Measurements from ENCODE around the gene PPIG.

The PPIG gene

DNA sequence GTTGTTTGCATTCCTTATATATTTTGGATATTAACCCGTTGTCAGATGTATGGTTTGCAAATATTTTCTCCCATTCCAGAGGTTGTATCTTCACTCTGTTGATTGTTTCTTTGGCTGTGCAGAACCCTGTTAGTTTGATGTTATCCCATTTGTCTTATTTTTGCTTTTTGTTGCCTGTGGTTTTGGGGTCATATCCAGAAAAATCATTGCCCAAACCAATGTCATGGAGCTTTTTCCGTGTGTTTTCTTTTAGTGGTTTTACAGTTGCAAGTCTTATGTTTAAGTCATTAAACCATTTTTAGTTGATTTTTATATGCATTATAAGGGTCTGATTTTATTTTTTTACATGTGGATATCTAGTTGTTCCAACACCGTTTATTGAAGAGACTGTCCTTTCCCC lies 35.8 kb downstream of the PPIG start:
- peaks cover 51% of the 10 kb centered on the region for H3K79me2 ChIP-seq (ENCODE audit: insufficient read depth, low read length)
- no peak overlapping the region for H2AFZ ChIP-seq (ENCODE audit: low read depth, low read length)
- no peak overlapping the region for H3K9ac ChIP-seq (ENCODE audit: low read depth, low read length)
- TF ChIP-seq, protein P1, sequence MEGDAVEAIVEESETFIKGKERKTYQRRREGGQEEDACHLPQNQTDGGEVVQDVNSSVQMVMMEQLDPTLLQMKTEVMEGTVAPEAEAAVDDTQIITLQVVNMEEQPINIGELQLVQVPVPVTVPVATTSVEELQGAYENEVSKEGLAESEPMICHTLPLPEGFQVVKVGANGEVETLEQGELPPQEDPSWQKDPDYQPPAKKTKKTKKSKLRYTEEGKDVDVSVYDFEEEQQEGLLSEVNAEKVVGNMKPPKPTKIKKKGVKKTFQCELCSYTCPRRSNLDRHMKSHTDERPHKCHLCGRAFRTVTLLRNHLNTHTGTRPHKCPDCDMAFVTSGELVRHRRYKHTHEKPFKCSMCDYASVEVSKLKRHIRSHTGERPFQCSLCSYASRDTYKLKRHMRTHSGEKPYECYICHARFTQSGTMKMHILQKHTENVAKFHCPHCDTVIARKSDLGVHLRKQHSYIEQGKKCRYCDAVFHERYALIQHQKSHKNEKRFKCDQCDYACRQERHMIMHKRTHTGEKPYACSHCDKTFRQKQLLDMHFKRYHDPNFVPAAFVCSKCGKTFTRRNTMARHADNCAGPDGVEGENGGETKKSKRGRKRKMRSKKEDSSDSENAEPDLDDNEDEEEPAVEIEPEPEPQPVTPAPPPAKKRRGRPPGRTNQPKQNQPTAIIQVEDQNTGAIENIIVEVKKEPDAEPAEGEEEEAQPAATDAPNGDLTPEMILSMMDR (IDR thresholded peaks at IDR 0.05; ENCODE audit: borderline replicate concordance, extremely low read depth, low read length, poor library complexity, severe bottlenecking) = no peak
- no peak for TF ChIP-seq EZH2 (IDR thresholded peaks at IDR 0.05; ENCODE audit: borderline replicate concordance, low read depth, low read length, severe bottlenecking)
- H3K36me3 ChIP-seq (ENCODE audit: insufficient read depth, low read length) = peaks cover 67% of the 10 kb centered on the region
- no peak overlapping the region for H3K4me3 ChIP-seq (ENCODE audit: low read depth in 1 of 2, low read length in 2 of 2)
- no peaks in the 10 kb centered on the region for H3K4me1 ChIP-seq (ENCODE audit: insufficient read depth, low read length)
- H3K27ac ChIP-seq (ENCODE audit: low read length) = no peak overlapping the region
- no peak overlapping the region for H3K4me2 ChIP-seq (ENCODE audit: insufficient read depth, low read length)
- H3K9me3 ChIP-seq (ENCODE audit: insufficient read depth, low read length, severe bottlenecking) = no peaks in the 10 kb centered on the region
- peaks cover 6% of the 10 kb centered on the region; the same call in 1 of the 2 replicates for H4K20me1 ChIP-seq (ENCODE audit: insufficient read depth, low read length)
- DNase-seq (no peak), ATAC-seq (ENCODE audit: insufficient read depth, low read depth) (no peak)
- H3K27me3 ChIP-seq (ENCODE audit: insufficient read depth, low read length, poor library complexity) = no peaks in the 10 kb centered on the region

DNA sequence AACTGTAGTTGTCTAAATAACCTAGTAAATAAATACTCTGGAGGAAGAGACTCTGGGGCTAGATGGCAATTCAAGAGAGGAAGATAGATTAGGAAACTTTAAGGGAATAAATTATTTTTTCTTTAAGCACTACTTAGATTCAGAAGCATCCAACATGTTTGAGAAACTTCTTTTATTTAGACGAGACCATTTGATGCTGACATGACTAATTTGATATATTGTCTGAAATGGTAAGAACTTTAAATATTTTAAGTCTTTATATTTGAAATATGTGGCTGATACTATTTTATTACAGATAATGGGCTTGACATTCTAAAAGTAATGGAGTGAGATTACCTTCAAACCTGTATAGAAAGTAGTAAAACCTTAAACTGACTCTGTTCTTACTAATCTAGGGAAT lies 36.4 kb downstream of the PPIG start:
- H3K9me3 ChIP-seq (ENCODE audit: insufficient read depth, low read length, severe bottlenecking) = no peaks in the 10 kb centered on the region
- no peak overlapping the region for H3K4me2 ChIP-seq (ENCODE audit: insufficient read depth, low read length)
- ATAC-seq (ENCODE audit: insufficient read depth, low read depth) = no peak
- H3K27me3 ChIP-seq (ENCODE audit: insufficient read depth, low read length, poor library complexity) = no peaks in the 10 kb centered on the region
- TF ChIP-seq EZH2 (IDR thresholded peaks at IDR 0.05; ENCODE audit: borderline replicate concordance, low read depth, low read length, severe bottlenecking) = no peak
- TF ChIP-seq, protein P1 (IDR thresholded peaks at IDR 0.05; ENCODE audit: borderline replicate concordance, extremely low read depth, low read length, poor library complexity, severe bottlenecking) = no peak
- no peak overlapping the region for H2AFZ ChIP-seq (ENCODE audit: low read depth, low read length)
- H3K36me3 ChIP-seq (ENCODE audit: insufficient read depth, low read length) = peaks cover 67% of the 10 kb centered on the region
- DNase-seq = no peak
- peaks cover 6% of the 10 kb centered on the region; the same call in 1 of the 2 replicates for H4K20me1 ChIP-seq (ENCODE audit: insufficient read depth, low read length)
- no peak overlapping the region for H3K27ac ChIP-seq (ENCODE audit: low read length)
- no peaks in the 10 kb centered on the region for H3K4me1 ChIP-seq (ENCODE audit: insufficient read depth, low read length)
- H3K79me2 ChIP-seq (ENCODE audit: insufficient read depth, low read length) = peaks cover 48% of the 10 kb centered on the region
- no peak overlapping the region for H3K9ac ChIP-seq (ENCODE audit: low read depth, low read length)
- no peak overlapping the region for H3K4me3 ChIP-seq (ENCODE audit: low read depth in 1 of 2, low read length in 2 of 2)

- TF ChIP-seq EZH2 (IDR thresholded peaks at IDR 0.05; ENCODE audit: borderline replicate concordance, low read depth, low read length, severe bottlenecking) = no peak
- TF ChIP-seq, protein P1 (IDR thresholded peaks at IDR 0.05; ENCODE audit: borderline replicate concordance, extremely low read depth, low read length, poor library complexity, severe bottlenecking) = no peak
- H3K79me2 ChIP-seq (ENCODE audit: insufficient read depth, low read length) = peaks cover 34% of the 10 kb centered on the region
- DNase-seq = no peak
- H3K4me1 ChIP-seq (ENCODE audit: insufficient read depth, low read length) = no peaks in the 10 kb centered on the region
- no peak overlapping the region for H3K4me2 ChIP-seq (ENCODE audit: insufficient read depth, low read length)
- H3K27ac ChIP-seq (ENCODE audit: low read length) = no peak overlapping the region
- H4K20me1 ChIP-seq (ENCODE audit: insufficient read depth, low read length) = peaks cover 9% of the 10 kb centered on the region; the same call in 1 of the 2 replicates
- H3K27me3 ChIP-seq (ENCODE audit: insufficient read depth, low read length, poor library complexity) = no peaks in the 10 kb centered on the region
- no peak overlapping the region for H3K9ac ChIP-seq (ENCODE audit: low read depth, low read length)
- peaks cover 76% of the 10 kb centered on the region for H3K36me3 ChIP-seq (ENCODE audit: insufficient read depth, low read length)
- no peak overlapping the region for H3K4me3 ChIP-seq (ENCODE audit: low read depth in 1 of 2, low read length in 2 of 2)
- no peaks in the 10 kb centered on the region for H3K9me3 ChIP-seq (ENCODE audit: insufficient read depth, low read length, severe bottlenecking)
- ATAC-seq (ENCODE audit: insufficient read depth, low read depth) = no peak
- H2AFZ ChIP-seq (ENCODE audit: low read depth, low read length) = no peak overlapping the region
These were observed 39.1 kb downstream of the PPIG start for GRCh38 chr2:169623235-169623634.

DNA sequence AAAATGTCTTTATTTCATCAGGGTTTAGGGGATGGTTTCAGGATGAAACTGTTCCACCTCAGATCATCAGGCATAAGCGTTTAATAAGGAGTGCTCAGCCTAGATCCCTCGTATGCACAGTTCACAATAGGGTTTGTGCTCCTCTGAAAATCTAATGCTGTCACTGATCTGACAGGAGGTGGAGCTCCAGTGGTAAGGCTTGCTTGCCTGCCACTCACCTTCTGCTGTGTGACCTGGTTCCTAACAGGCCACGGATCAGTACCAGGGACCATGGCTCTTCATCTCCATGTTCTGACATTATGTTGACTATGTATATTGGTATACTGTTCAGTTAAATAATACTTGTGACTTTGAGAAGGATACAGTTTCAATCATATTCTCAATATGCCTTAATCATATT lies 41.6 kb downstream of the PPIG start:
- Histone ChIP-seq H3K79me2 (ENCODE audit: insufficient read depth, low read length) (peaks cover 11% of the 10 kb centered on the region), H3K27ac (ENCODE audit: low read length) (no peak overlapping the region), H2AFZ (ENCODE audit: low read depth, low read length) (no peak overlapping the region), H3K4me2 (ENCODE audit: insufficient read depth, low read length) (no peak overlapping the region), H3K9me3 (ENCODE audit: insufficient read depth, low read length, severe bottlenecking) (no peaks in the 10 kb centered on the region), H3K36me3 (ENCODE audit: insufficient read depth, low read length) (peaks cover 71% of the 10 kb centered on the region), H3K4me3 (ENCODE audit: low read depth in 1 of 2, low read length in 2 of 2) (no peak overlapping the region), H3K9ac (ENCODE audit: low read depth, low read length) (no peak overlapping the region), H3K4me1 (ENCODE audit: insufficient read depth, low read length) (no peaks in the 10 kb centered on the region), H4K20me1 (ENCODE audit: insufficient read depth, low read length) (peaks cover 5% of the 10 kb centered on the region; the same call in 1 of the 2 replicates), H3K27me3 (ENCODE audit: insufficient read depth, low read length, poor library complexity) (no peaks in the 10 kb centered on the region)
- TF ChIP-seq, protein P1 (IDR thresholded peaks at IDR 0.05; ENCODE audit: borderline replicate concordance, extremely low read depth, low read length, poor library complexity, severe bottlenecking) = no peak
- no peak for TF ChIP-seq EZH2 (IDR thresholded peaks at IDR 0.05; ENCODE audit: borderline replicate concordance, low read depth, low read length, severe bottlenecking)
- no peak for DNase-seq
- ATAC-seq (ENCODE audit: insufficient read depth, low read depth) = no peak
